DMS114 treated with DMSO at 0.1 percent for 48 hours (cell line): ENCODE measurements around the gene POLR2C.
"Not testable (repeated sequence)": the region's sequence is repeated elsewhere in the genome, so short reads cannot be mapped to it uniquely, and the experiment has no call there.

ENCODE experiments used
- DNase-seq: peaks from one replicate; lab custom pipeline; 2025; ENCODE audit not compliant: unreplicated experiment; lab: John Stamatoyannopoulos, UW

The POLR2C gene

DNA sequence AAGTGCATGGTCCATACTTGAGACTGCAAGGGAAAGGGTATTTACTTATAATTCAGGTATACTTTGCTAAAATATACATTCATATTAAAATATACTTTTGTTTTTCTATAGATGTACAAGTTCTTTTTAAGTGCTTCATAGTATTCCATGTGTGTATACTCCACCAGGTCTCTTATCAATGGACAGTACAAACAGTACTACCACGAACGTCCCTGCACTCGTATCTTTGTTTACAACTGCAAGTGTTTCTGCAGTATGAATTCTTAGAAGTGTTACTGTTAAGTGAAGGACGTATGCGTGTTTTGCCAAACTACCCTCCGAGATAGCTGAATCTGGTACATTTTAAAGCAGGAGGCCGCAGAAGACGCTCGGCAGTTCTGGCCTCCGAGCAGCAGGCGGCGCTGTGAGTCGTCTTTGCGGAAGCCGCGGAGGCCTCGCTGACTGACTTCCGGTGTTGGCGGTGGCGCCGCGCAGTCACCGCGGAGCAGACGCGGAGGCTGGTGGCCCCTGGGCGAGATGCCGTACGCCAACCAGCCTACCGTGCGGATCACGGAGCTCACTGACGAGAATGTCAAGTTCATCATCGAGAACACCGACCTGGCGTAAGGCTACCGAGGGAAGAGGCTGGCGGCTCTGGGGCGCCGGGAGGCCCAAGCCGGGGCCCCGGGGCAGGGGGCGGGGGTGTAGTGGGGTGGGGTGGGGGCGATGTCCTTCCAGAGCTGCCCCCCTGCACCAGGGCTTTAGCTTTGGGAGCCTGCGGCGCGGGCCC lies at the start of gene POLR2C:
Gene POLR2C, plus strand, starts transcription at position 471 of the 769 bp plus-strand sequence. Its CDS starts 46 bp downstream, at position 517.
- DNase-seq = peak; percentile 83

DNA sequence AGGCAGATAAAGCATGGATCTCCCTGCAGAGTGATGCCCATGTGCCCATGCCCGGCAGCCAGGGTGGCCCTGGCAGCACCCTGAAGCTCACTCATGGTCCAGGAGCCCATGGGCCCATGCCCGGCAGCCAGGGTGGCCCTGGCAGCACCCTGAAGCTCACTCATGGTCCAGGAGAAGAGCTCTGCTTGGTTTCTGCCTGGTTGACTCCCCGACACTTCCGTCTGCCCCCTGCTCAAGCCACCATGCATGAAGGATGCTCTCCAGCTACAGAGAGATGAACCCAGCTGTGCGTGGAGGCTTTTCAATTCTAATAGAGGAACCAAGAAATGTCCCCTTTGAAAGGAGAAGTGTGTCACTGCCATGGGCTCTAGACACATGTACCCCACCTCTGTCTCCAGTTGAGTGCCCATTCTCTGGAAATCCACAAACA lies 49.2 kb upstream of the POLR2C start:
- DNase-seq = no peak

DNA sequence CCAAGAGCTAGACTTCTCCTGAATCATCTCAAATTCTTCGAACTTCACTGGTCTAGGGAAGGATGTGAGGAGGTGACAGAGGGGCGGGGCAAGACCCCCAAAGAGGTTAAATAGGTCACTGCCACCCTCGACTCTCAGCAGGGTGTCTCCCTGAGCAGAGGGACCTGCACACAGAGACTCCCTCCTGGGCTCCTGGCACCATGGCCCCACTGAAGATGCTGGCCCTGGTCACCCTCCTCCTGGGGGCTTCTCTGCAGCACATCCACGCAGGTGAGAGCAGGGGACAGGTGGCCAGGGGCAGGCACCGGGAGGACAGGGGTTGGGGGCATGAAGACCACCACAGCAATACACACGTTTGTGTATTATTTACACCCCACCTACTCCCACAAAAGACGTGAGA lies 48.7 kb upstream of the POLR2C start:
- DNase-seq = no peak

DNA sequence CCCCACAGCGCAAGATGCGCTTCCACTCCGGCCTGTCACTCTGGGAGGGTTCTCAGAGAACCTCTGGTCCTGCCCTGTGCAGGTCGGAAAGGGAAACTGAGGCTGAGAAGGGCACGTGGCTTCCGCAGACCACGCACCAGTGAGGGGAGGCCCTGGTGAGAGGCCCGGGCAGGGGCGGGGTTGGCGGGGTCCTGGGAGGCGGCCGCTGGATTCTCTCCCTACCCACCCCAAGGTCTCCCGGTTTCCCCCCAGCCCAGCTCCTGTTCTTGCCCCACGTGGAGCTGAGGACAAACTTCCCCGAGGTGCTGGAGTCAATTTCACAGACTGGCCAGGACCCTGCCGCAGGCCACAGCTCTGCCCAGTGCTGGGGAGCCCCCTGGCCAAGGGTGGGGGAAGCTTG lies 46.4 kb upstream of the POLR2C start:
- no peak for DNase-seq

DNA sequence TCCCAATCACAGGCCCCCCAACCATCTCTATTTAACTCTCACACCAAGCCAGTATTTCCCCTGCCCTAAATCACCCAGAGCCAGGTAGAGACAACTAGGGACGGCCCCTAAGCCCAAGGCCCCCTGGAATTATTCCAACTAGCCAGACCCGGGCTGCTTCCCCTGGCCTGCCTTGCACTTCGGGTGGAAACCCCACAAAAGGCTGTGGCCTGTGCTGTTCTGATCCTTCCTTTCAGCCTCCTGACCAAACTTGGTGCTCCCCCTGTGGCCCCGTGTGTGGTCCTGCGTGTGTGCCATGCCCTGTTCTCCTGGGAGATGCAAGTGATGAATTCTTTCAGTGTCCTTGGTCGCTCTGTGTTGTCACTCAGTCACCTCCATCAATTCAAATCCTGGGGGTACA lies 43.0 kb upstream of the POLR2C start:
- DNase-seq = no peak

DNA sequence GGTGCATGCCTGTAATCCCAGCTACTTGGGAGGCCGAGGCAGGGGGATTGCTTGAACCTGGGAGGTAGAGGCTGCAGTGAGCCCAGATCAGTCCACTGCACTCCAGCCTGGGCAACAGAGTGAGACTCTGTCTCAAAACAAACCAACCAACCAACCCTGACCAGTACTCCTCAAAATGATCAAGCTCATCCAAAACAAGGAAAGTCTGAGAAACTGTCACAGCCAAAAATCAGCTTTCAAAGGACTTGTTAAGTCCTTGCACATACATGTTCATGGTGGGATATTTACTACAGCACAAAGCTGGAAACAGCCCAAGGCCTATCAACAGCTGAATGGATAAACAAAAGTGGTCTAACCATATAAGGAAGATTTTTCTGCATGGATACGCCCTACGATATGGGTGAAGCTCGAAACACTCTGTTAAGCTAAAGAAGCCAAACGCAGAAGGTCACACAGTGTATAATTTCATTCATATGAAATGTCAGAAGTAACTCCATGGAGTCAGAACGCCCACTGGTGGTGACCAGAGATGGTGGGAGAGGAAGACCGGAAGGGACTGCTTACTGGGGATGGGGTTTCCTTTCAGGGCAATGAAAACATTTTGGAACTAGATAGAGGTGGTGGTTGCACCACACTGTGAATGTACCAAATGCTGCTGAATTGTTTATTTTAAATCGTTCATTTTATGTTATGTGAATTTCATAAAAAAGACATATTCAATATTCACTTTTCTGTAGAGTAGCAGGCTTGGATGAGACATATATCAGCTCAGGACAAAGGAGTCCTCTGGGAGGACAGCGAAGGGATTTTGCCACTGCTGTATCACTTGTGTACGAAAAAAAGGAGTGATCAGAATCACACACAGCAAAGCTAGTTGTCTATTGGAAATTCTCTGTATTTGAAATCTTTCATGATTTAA lies 40.2 kb upstream of the POLR2C start:
- DNase-seq = peak; percentile 55

DNA sequence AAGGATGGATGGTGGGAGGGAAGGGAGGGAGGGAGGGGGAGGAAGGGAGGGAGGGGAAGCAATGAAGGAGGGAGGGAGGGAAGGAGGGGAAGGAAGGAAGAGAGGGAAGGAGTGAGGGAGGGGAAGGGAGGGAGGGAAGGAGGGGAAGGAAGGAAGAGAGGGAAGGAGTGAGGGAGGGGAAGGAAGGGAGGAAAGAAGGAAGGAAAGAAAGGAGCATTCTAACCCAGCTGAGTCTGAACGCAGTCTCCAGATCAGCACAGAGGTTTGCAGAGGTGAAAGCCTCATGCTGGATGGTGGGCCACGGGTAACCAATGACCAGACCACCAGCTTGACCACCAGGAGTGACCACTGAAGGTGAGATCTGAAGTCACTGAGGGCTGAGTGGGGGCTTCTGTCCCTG lies 39.3 kb upstream of the POLR2C start:
- no peak for DNase-seq

DNA sequence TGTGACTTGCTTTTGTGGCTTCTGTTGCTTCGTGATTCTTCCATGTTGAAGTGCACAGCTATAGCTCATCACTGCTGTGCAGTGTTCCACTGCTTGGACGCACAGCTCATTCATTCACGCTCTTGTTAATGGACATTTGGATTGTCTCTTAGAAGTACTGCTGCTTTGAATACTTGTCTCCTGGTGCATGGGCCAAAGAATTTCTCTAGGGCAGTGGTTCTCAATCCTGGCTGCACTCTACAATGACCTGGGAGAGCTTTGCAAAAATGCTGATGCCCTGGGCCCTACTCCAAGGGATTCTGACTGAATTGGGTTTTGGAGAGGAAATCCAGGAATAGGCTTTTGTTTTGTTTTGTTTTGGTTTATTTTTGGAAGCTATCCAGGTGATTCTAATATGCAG lies 37.9 kb upstream of the POLR2C start:
- no peak for DNase-seq

DNA sequence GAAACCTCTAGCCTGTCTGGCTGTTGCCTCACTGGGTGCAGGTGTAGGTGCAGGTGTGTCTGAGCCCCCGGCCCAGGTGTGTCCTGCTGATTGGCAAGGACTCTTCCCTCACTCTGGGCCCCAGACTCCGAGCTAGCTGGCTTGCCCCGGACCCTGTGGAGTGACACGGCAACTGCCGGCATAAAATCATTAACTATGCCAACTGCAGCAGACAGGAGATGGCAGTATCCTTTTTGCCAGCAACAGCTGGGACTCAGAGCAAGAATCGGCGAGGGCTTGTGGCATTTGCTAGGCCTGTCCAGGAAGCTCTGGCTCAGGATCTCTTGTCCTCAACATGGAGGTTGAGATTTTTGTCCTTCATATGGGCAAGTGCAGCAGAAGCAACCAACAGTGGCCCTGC lies 36.1 kb upstream of the POLR2C start:
- no peak for DNase-seq

DNA sequence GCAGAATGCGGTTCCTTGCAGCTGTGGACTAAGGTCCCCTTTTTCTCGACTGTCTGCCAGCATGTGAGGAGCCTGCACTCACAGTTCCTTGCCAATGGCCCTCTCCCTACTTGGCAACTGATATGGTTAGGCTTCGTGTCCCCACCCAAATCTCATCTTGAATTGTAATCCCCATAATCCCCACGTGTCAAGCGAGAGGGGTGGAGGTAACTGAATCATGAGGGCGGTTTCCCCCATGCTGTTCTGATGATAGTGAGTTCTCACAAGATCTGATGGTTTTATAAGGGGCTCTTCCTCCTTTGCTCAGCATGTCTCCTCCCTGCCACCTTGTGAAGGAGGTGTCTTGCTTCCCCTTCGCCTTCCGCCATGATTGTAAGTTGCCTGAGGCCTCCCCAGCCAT lies 35.2 kb upstream of the POLR2C start:
- no peak for DNase-seq

DNA sequence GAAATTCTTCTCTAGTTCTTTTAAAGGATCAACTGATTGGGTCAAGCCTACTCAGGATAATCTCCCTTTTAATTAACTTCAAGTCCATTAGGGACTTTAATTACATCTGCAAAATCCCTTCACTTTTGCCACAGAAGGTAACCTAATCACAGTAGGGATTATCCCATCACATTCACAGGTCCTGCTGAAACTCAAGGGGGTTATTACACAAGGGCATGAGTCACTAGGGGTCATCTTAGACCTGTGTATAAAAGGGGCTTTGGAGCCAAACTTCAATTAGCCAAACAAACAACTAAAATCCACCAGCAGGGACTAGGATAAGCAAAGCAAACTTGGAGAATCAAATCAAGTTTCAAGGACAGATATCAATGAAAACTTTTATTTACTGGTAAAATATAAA lies 34.7 kb upstream of the POLR2C start:
- DNase-seq = no peak

DNA sequence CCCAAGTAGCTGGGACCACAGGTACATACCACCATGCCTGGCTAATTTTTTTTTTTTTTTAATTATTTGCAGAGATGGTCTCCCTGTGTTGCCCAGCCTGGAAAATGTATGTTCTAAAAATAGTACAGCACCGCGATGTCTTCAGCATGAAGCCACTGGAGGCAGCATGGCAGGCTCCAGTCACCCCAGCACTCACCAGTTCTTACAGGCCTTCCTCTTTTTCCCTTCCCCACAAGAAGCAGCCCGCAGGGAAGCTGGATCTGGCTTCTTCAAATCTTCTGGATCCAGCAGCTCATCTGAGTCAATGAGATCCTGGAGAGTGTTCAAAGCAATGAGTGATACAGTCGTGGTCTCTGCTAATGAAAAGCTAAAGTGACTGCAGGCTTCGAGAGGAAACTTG lies 31.5 kb upstream of the POLR2C start:
- DNase-seq = no peak

DNA sequence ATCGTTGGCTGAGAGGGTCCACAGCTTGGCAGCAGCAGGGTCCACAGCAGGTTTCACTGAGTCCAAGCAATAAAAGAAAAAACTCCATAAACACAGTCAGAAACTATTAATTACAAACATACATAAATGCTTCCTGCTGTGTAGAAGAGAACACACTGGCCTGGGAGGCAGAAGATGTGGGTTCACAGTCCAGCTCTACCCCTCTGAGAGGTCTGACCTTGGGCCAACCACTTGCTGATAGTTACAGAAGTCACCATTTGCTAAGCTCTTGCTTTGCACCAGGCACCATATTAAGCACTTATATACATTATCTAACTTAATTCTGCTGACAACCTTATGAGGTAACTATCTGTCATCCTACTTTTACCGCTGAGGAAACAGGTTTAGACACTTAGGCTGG lies 30.0 kb upstream of the POLR2C start:
- no peak for DNase-seq

DNA sequence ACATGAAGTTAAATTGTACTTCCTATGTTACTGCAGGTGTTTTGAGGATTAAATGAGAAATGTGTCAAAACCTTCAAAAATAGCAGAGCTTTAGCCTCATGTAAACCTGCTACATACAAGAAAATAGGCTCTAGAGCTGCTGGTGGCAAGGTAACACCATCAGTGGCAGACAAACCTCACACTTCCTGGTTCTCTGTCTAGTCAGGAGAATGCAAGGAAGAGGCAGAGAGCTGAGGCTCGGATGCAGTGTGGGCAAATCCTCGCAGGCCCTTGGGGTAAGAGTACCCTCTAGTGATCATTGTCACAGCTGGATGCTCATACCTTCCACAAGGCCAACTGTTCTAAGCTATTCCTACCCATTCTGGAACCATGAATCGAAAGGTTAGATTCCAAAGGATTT lies 29.5 kb upstream of the POLR2C start:
- no peak for DNase-seq

DNA sequence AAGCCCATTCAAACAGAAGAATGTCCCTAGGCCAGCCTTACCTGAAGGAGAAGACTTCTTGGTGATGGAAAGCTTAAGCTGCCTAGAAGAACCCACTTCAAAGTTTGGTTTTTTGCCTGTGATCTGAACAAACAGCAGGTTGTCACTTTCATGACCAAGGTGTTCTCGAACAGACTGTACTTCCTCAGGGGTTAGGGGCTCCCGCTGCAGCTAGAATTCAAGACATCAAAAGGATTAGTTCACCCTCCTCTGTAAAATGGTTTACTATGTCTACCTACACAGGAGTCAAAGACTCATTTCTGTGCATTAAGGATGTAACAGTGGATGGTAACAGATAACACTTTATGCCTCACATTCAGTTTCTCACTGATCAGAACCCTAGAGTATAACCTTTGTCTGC lies 28.5 kb upstream of the POLR2C start:
- no peak for DNase-seq

DNA sequence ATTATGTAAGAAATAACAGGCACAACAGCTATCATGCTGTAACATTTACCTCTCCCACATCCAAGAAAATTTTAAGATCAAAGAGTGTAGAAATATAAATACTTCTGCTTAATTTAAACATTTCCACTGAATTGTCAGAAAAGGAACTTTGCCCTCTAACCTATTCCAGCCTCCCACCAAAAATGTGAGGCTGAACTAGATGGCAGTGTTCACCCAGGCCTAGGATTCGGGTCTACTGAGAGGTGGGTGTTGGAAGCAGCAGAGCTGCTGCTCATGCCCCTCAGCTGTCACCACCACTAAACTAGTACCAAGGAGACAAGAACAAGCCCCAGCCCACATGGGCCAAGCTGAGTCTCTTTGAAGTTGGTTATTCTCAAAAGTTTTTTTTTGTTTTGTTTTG lies 26.6 kb upstream of the POLR2C start:
- DNase-seq = no peak

DNA sequence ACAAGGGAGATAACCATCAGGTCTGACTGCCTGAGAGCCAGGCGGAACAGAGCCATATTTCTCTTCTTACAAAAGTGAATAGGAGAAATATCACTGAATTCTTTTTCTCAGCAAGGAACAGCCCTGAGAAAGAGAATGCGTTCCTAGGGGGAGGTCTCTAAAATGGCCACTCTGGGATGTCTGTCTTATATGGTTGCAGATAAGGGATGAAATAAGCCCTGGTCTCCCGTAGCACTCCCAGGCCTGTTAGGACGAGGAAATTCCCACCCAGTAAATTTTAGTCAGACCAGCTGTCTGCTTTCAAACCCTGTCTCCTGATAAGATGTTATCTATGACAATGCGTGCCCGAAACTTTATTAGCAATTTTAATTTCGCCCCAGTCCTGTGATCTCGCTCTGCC lies 22.5 kb upstream of the POLR2C start:
- DNase-seq = not testable (repeated sequence)

DNA sequence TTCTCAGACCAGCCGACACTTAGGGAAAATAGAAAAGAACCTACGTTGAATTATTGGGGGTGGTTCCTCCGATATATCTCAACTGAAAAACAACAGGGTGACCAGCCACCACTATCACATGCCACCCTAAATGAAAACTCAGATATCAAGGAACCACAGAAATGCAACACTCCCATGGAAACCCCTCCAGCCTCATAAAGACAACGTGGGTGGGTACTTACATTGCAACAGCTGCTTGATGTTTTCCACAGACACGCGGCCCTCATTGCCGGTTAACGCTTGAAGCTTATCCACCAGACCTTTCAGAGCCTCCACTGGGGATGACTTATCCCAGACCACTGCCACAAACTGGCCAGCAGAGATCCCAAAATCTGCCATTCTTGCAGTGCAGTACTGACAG lies 21.9 kb upstream of the POLR2C start:
- DNase-seq = not testable (repeated sequence)

DNA sequence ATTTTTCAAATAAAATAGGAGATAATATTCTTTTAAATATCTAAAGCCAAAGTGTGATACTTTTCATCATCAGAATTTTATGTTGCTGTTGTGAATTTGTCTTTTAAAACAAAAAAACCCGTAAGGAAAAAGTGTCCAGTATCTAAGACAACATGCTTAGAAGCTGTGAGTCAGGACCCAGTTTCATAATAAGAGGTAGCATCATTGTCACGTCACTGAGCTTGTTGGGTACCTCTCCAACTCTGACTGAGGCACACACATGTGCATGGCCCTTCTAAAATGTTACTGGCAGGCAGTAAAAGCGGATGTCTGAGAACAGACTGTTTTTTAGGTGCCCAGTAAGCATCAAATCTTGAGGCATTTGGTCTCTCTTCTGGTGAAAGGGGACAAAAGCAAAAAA lies 17.8 kb upstream of the POLR2C start:
- DNase-seq = no peak

DNA sequence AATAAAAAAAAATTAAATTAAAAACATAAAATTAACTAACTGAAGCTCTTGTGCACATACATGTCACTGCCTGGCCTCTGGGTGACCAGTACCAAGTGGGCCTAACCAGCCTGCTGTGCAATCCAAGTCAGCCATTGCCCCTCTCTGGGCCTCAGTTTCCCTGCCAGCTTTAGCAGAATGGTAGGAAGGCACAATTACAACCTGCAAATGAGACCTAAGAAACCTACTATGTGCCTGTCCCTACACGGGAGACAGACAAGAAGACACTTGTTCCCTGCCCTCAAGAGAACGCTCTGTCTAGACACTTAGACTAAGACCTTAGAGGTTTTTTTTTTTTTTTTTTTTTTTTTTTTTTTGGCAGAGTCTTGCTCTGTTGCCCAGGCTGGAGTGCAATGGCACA lies 17.0 kb upstream of the POLR2C start:
- DNase-seq = no peak

DNA sequence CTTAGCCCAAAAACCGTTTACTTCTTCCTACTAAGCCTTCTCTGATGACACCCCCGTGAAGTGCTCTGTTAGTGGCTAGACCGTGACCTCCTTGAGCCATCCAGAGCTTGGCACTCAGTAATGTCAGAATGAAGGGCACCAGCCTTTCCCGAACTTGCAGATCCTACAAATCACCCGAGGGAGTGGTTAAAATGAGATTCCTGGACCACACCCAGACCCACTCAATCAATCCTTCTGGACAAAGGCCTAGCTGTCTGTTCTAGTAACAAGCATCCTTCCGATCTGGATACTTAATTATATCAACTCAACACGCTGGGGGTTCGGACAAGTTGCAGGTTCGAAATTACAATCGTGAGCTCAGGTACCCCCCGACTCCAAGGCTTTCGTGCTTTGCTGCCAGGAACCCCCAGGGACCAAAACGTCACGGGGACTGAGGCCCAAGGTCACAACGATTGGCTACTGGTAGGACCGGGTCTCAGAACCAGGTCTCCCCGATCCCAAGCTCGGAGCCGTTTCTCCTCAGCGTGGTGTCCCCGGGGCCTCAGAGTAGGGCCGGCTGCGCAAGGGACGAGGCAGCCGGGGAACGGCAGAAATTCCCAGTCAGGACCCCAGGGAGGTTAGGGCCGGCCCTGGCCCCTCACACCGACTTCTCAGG lies 15.8 kb upstream of the POLR2C start:
- DNase-seq = peak; percentile 25
